Esophagus muscularis mucosa (tissue), 4 donors: ENCODE data around the gene ARHGDIB. TPM values are rescaled to one million over a fixed set of nuclear protein-coding genes. Genes with fewer than 3 reads are reported as not detected.
A peak's percentile ranks its signal among the peaks of the same experiment; 100 is the strongest.

ENCODE experiments used
- DNase-seq: peaks from one replicate; pipeline ENCODE4 v3.0.0-alpha.2; 2017; ENCODE audit errors: extremely low spot score
- H3K27ac ChIP-seq, 4 donors: fragments of 200-600 bp; sonication (generic); replicated peaks in 1 of 4; 1 replicate in 3 of 4; 2 replicates in 1 of 4; pipeline ENCODE4 v1.5.1; 2016 to 2019; ENCODE audit warnings: mild to moderate bottlenecking in 1 of 4
- H3K27me3 ChIP-seq, 4 donors: fragments of 200-600 bp; sonication (generic); one replicate each; pipeline versions ENCODE4 v1.5.1 to v1.6.0; 2016 to 2019
- H3K36me3 ChIP-seq, 4 donors: fragments of 200-600 bp; sonication (generic); one replicate each; pipeline ENCODE4 v1.5.1; 2016 to 2019
- H3K4me1 ChIP-seq, 4 donors: fragments of 200-600 bp; sonication (generic); one replicate each; pipeline ENCODE4 v1.5.1; 2016 to 2019
- H3K4me3 ChIP-seq, 4 donors: fragments of 200-600 bp; sonication (generic); 1 replicate in 2 of 4; 2 replicates in 2 of 4; pipeline ENCODE4 v1.5.1; 2016 to 2019; ENCODE audit warnings: mild to moderate bottlenecking in 4 of 4, moderate library complexity in 1 of 4
- H3K9me3 ChIP-seq, 4 donors: fragments of 200-600 bp; sonication (generic); 1 replicate in 3 of 4; 2 replicates in 1 of 4; pipeline ENCODE4 v1.5.1; 2016 to 2019
- CTCF ChIP-seq, 3 experiments: fragments of 200-600 bp in 2 of 3; fragments of 450-650 bp in 1 of 3; sonication (generic) in 2 of 3; IDR thresholded peaks; one replicate each; pipeline ENCODE4 v1.5.1; 2017 to 2019; ENCODE audit warnings: antibody characterized with exemption in 3 of 3, mild to moderate bottlenecking in 2 of 3, moderate library complexity in 1 of 3
- EP300 ChIP-seq: sonication (generic); formaldehyde crosslinking; IDR thresholded peaks from one replicate; pipeline ENCODE4 v1.6.1; 2017; ENCODE audit warnings: antibody characterized with exemption
- POLR2A ChIP-seq: fragments of 450-650 bp; IDR thresholded peaks from one replicate; pipeline ENCODE4 v1.6.1; 2017; ENCODE audit warnings: antibody characterized with exemption, moderate library complexity, mild to moderate bottlenecking, low read depth
- POLR2AphosphoS5 ChIP-seq, 2 donors: sonication (generic); formaldehyde crosslinking; IDR thresholded peaks; one replicate each; pipeline ENCODE4 v1.6.1; 2017; ENCODE audit warnings: antibody characterized with exemption in 2 of 2
- WGBS: methylation state at CpG from one replicate; pipeline ENCODE4 v1.1.5; 2018; 5-methylcytosine and 5-hydroxymethylcytosine counted together
- intact Hi-C: fragments of 100-400 bp; cut with DNase I; formaldehyde crosslinking; loops from one replicate; pipeline ENCODE4 v1.15.1; 2023
- total RNA-seq, 4 donors: library from RNA; depleted of rRNA; stranded (reverse); fragments of >200 nt; gene quantifications; one replicate each; pipeline versions ENCODE4 v1.1.0 to v1.2.1, GENCODE V29; 2016

ARHGDIB gene
- total RNA-seq, 4 donors from 2014 or later: 43.6 to 123 (median 84.5) TPM

DNA sequence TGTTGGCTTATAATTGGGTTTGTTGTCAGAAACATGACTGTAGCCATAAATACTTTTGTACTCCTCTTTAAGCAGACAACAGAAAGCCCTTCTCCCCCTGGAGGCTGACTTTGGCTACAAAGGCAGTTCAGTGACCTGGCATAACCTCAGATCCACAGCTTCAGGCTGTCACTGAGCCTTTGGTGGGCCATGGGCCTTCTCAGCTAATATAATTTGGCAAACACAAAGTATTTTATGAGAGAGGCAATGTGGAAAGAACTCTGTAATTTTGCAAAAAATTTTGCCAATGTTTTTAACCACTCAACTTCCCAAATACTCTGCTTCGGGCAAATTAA is 60.2 kb downstream of the ARHGDIB start:
- intact Hi-C loops: no loop called here
- Histone ChIP-seq H3K9me3 (no peaks in the 10 kb centered on the region), H3K4me3 (no peak overlapping the region), H3K27ac (peak overlapping the region in 3 of 4 donors; percentile 13 to 25 (median 16)), H3K4me1 (peaks cover 34 to 63% (median 56%) of the 10 kb centered on the region in 4 donors), H3K27me3 (no peaks in the 10 kb centered on the region), H3K36me3 (no peaks in the 10 kb centered on the region)
- 84% methylated on average over 1 of the region's 1 CpG for WGBS
- no peak for TF ChIP-seq CTCF (IDR thresholded peaks at IDR 0.05)
- no peak for DNase-seq

- H3K27me3 ChIP-seq: no peaks in the 10 kb centered on the region
- no peak overlapping the region for H3K4me3 ChIP-seq
- H3K36me3 ChIP-seq: no peaks in the 10 kb centered on the region
- no peaks in the 10 kb centered on the region for H3K9me3 ChIP-seq
- TF ChIP-seq CTCF (IDR thresholded peaks at IDR 0.05): no peak
- TF ChIP-seq POLR2A: no peak
- TF ChIP-seq EP300: no peak
- TF ChIP-seq POLR2AphosphoS5 (IDR thresholded peaks at IDR 0.05): no peak
- peak overlapping the region in 2 of 4 donors; percentile 16 to 25 for H3K27ac ChIP-seq
- intact Hi-C loops: no loop called here
- WGBS: 92% methylated on average over 5 of the region's 5 CpGs
- peaks cover 29 to 62% (median 56%) of the 10 kb centered on the region in 4 donors for H3K4me1 ChIP-seq
- no peak for DNase-seq
These were observed 60.7 kb downstream of the ARHGDIB start for GRCh38 chr12:14900521-14901227.

DNA sequence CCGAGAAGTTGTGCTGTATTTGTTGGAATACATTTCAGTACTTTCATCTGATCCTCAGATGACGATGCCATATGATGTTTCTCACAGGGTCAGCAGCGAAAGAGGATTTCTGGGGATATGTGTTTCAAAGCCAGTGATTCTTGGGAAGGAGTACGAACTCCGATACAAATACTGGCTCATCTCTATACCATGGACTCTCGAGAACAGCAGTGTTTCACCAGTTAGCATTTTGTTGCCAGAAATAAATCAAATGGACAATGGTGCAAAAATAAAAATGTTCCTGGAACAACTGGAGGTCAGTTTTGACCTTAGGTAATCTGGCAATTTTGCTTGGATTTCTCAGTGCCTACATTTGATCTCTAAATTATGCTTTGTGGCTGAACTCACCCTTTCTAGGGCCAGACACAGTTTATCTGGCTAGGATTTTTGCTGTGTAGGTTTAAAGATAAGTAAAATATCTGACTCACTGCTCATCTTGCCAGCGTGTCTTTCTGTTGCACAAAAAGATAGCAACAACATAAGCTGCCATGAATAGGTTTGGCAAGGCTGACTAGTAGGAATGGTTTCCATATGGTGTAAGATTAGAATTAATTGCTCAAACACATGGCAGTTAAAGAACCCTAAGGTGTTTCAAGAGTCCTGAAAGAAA is 64.8 kb downstream of the ARHGDIB start:
- H3K4me3 ChIP-seq: peak overlapping the region in 1 of 4 donors; percentile 1
- no peaks in the 10 kb centered on the region for H3K27me3 ChIP-seq
- H3K36me3 ChIP-seq: no peaks in the 10 kb centered on the region
- intact Hi-C loops: no loop called here
- WGBS: 43% methylated on average over 7 of the region's 7 CpGs
- TF ChIP-seq POLR2A (no peak), POLR2AphosphoS5 (IDR thresholded peaks at IDR 0.05) (peak in 1 of 2 donors; percentile 18)
- H3K9me3 ChIP-seq: no peaks in the 10 kb centered on the region
- no peak for DNase-seq
- H3K4me1 ChIP-seq: peaks cover 14 to 55% (median 53%) of the 10 kb centered on the region in 4 donors
- H3K27ac ChIP-seq: peak overlapping the region; percentile 48 to 82 (median 56)

DNA sequence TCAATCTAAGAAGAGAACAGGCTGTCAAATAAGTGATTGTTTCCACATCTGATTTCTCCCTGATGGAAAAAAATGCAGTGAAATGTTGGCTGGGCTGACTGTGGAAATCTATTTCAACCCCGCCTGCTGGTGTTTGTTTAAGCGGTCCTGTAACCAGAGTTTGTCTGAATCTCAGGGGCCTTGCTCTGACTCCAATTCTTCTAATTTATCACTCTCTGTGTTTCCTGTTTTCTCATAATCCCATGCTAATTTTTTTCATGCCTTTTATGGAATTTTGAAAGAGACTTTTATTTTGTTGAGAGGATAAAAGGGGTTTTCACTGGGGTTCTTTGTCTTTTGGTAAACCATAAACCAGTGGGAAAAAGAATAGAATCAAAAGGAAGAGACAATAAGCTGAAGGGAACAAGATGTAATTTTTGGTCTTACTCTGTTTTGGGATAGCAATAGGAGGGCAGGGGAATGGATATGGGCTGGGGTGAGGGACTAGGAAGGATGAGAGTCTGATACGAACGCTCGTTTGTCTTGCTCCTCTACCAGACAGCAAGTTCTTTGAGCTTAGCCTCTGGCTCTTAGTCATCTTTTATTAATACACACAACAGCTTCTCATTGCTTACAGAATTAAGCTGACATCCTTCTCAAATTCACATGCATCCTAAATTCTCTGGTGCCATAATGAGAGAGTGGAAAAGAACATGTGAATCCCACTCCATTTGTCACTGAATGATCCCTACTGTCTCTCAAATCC is 67.7 kb downstream of the ARHGDIB start:
- no peaks in the 10 kb centered on the region for H3K36me3 ChIP-seq
- no peak for DNase-seq
- 38% methylated on average over 5 of the region's 5 CpGs for WGBS
- peaks cover 9 to 63% (median 52%) of the 10 kb centered on the region in 4 donors for H3K4me1 ChIP-seq
- no peaks in the 10 kb centered on the region for H3K27me3 ChIP-seq
- peak overlapping the region; percentile 74 to 82 (median 77) for H3K27ac ChIP-seq
- no peak for TF ChIP-seq POLR2A
- TF ChIP-seq CTCF (IDR thresholded peaks at IDR 0.05): no peak
- no peak for TF ChIP-seq POLR2AphosphoS5 (IDR thresholded peaks at IDR 0.05)
- H3K9me3 ChIP-seq: no peaks in the 10 kb centered on the region
- intact Hi-C loops: no loop called here
- peak overlapping the region in 1 of 4 donors; percentile 7 for H3K4me3 ChIP-seq
